GM23248 (cell line): Measurements from ENCODE around the gene MRNIP. TPM values are rescaled to one million over a fixed set of nuclear protein-coding genes. Genes with fewer than 3 reads are reported as not detected.

Experiments
- DNase-seq: peaks from one replicate; pipeline ENCODE4 v3.0.0-alpha.2; 2015
- H2AFZ ChIP-seq: fragments of 200-600 bp; sonication (generic); 2 replicates; pipeline ENCODE4 v1.6.1; 2016; ENCODE audit warnings: antibody characterized with exemption
- H3F3A ChIP-seq: fragments of 200-600 bp; sonication (generic); 2 replicates; pipeline ENCODE4 v1.6.1; 2016; ENCODE audit warnings: mild to moderate bottlenecking, antibody characterized with exemption, mixed run types; ENCODE audit not compliant: insufficient read depth
- H3K27ac ChIP-seq: fragments of 200-600 bp; sonication (generic); 2 replicates; pipeline ENCODE4 v1.5.1; 2016; ENCODE audit warnings: mild to moderate bottlenecking
- H3K27me3 ChIP-seq: fragments of 200-600 bp; sonication (generic); replicated peaks from 2 replicates; pipeline ENCODE4 v1.6.1; 2016; ENCODE audit warnings: mild to moderate bottlenecking; ENCODE audit not compliant: insufficient read depth
- H3K36me3 ChIP-seq: fragments of 200-600 bp; sonication (generic); 2 replicates; pipeline ENCODE4 v1.6.1; 2016; ENCODE audit warnings: low read depth, mild to moderate bottlenecking
- H3K4me1 ChIP-seq: fragments of 200-600 bp; sonication (generic); 2 replicates; pipeline ENCODE4 v1.6.1; 2016; ENCODE audit warnings: mild to moderate bottlenecking; ENCODE audit not compliant: insufficient read depth
- H3K4me2 ChIP-seq: fragments of 200-600 bp; sonication (generic); one replicate; pipeline ENCODE4 v1.6.1; 2016; ENCODE audit warnings: mild to moderate bottlenecking; ENCODE audit not compliant: unreplicated experiment
- H3K4me3 ChIP-seq: fragments of 200-600 bp; sonication (generic); 2 replicates; pipeline ENCODE4 v1.5.1; 2016; ENCODE audit warnings: mild to moderate bottlenecking
- H3K79me2 ChIP-seq: fragments of 200-600 bp; sonication (generic); 2 replicates; pipeline ENCODE4 v1.6.1; 2016; ENCODE audit warnings: mild to moderate bottlenecking; ENCODE audit not compliant: insufficient read depth
- H3K9ac ChIP-seq: fragments of 200-600 bp; sonication (generic); 2 replicates; pipeline ENCODE4 v1.6.1; 2016; ENCODE audit warnings: mild to moderate bottlenecking
- H3K9me2 ChIP-seq: fragments of 200-600 bp; sonication (generic); 2 replicates; pipeline ENCODE4 v1.6.1; 2016; ENCODE audit warnings: mixed run types, mild to moderate bottlenecking, moderate library complexity; ENCODE audit not compliant: insufficient read depth
- H3K9me3 ChIP-seq: fragments of 200-600 bp; sonication (generic); one replicate; pipeline ENCODE4 v1.6.1; 2017; ENCODE audit warnings: low read depth
- H4K20me1 ChIP-seq: fragments of 200-600 bp; sonication (generic); 2 replicates; pipeline ENCODE4 v1.6.0; 2016; ENCODE audit not compliant: insufficient read depth
- EZH2 ChIP-seq: fragments of 200-600 bp; sonication (generic); IDR thresholded peaks from 2 replicates; pipeline ENCODE4 v1.6.1; 2018; ENCODE audit warnings: antibody characterized with exemption, mild to moderate bottlenecking; ENCODE audit not compliant: insufficient read depth, poor library complexity, severe bottlenecking
- EZH2phosphoT487 ChIP-seq: fragments of 200-600 bp; sonication (generic); IDR thresholded peaks from 2 replicates; pipeline ENCODE4 v1.6.1; 2018; ENCODE audit warnings: antibody characterized with exemption, moderate library complexity, mild to moderate bottlenecking, low read depth; ENCODE audit not compliant: insufficient read depth
- WGBS, 2 experiments: methylation state at CpG; one replicate each; pipeline ENCODE4 v1.1.6; 2015 to 2017; ENCODE audit warnings: low lambda C conversion rate in 2 of 2, low coverage in 1 of 2; ENCODE audit errors: missing lambda C conversion rate in 2 of 2; 5-methylcytosine and 5-hydroxymethylcytosine counted together
- in situ Hi-C: fragments of 300-500 bp; cut with MboI; formaldehyde crosslinking; loops from 2 replicates; pipeline ENCODE4 v1.15.0; 2020
- polyA plus RNA-seq: library from polyadenylated mRNA; unstranded; fragments of >200 nt; fragmentation: Nextera tagmentation; extraction: Ambion mirVana; gene quantifications from 2 replicates; pipeline ENCODE4 v1.2.1, GENCODE V29; 2016
- total RNA-seq: library from RNA; depleted of rRNA; stranded (reverse); fragments of >200 nt; shearing (Covaris generic); gene quantifications from 2 replicates; pipeline ENCODE4 v1.2.3, GENCODE V29; 2014

Gene MRNIP
- total and polyA plus RNA-seq, 2 experiments from 2014 or later: 14.1 to 17.3 TPM

DNA sequence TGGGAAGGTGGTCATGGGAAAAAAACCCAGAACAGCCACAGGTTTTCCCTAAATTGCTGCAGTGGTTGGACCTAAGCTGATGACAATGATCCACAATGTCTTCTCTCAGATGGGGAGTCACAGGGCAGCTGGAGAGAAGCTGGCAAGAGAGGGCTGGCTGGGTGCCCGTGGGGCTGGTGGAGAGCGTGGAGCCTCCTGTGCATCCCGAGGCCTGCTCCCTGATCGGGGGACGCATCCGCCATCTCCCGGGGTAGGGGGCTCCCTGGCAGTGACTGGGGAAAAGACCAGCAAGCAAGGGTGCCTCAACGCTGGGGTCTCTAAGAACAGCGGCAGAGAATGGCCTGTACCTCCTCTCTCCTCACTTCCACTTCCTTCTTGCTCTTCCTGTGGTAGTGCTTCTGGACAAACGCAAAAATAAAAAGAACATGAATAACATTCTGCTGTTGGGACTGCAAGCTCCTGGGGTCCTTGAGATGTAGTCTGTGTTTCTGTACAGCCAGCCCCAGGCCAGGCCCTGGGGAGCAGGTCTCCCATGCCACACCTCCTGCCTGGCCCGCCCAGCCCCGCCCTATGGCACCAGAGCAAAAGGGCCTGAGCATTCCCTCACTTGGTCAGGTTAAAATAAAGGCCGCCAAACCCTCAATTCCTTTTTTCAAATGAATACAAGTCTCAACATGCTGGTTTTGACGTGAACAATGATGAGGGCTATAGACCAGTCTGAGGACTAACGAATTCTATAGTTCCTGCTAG lies 7.0 kb upstream of the MRNIP start:
- no peaks in the 10 kb centered on the region for H3K27me3 ChIP-seq
- no peaks in the 10 kb centered on the region for H3K9me2 ChIP-seq
- H3K27ac ChIP-seq: no peak overlapping the region
- H3K4me3 ChIP-seq: no peak overlapping the region
- no peak for TF ChIP-seq EZH2
- TF ChIP-seq EZH2phosphoT487: no peak
- WGBS, 2 experiments: 90 to 94% methylated on average over 12 to 15 of the region's 15 CpGs
- peaks cover 16% of the 10 kb centered on the region for H3F3A ChIP-seq
- no peak overlapping the region for H2AFZ ChIP-seq
- H3K9me3 ChIP-seq: no peaks in the 10 kb centered on the region
- H3K4me1 ChIP-seq: no peaks in the 10 kb centered on the region
- DNase-seq: no peak
- H3K4me2 ChIP-seq: no peak overlapping the region
- no peak overlapping the region for H3K9ac ChIP-seq
- H3K36me3 ChIP-seq: peaks cover 3% of the 10 kb centered on the region; the same call in 1 of the 2 replicates
- no peaks in the 10 kb centered on the region for H4K20me1 ChIP-seq
- H3K79me2 ChIP-seq: no peaks in the 10 kb centered on the region
- in situ Hi-C loops: no loop called here

DNA sequence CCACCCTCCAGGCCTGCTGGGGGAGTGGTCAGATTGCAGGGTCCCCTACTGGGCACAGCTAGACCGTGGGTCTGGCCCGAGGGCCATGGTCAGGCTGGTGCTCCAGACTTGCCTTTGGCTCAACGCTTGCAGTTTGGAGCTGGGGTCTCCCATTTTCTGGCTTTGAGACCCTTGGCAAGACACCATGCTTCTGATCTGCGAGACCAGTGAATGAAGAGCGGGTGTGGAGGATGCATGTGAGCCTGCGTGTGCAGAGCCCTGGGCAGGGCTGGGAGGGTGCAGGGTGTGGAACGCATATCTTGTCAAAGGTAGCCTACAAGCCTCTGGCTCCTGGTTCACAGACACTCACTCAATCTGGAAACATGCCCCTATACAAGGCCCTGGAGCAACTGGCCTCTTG lies 6.1 kb upstream of the MRNIP start:
- Histone ChIP-seq H3K9ac (no peak overlapping the region), H3K79me2 (no peaks in the 10 kb centered on the region), H3K27me3 (no peaks in the 10 kb centered on the region), H3K27ac (no peak overlapping the region), H3K4me2 (no peak overlapping the region), H3K36me3 (peaks cover 3% of the 10 kb centered on the region; the same call in 1 of the 2 replicates), H3K9me3 (no peaks in the 10 kb centered on the region), H3K4me1 (peaks cover 8% of the 10 kb centered on the region; the same call in 1 of the 2 replicates), H3F3A (peaks cover 26% of the 10 kb centered on the region), H4K20me1 (no peaks in the 10 kb centered on the region), H3K9me2 (no peaks in the 10 kb centered on the region), H3K4me3 (no peak overlapping the region), H2AFZ (no peak overlapping the region)
- TF ChIP-seq EZH2 (no peak), EZH2phosphoT487 (no peak)
- DNase-seq: no peak
- in situ Hi-C loops: no loop called here
- WGBS, 2 experiments: 97 to 99% methylated on average over 7 of the region's 7 CpGs

DNA sequence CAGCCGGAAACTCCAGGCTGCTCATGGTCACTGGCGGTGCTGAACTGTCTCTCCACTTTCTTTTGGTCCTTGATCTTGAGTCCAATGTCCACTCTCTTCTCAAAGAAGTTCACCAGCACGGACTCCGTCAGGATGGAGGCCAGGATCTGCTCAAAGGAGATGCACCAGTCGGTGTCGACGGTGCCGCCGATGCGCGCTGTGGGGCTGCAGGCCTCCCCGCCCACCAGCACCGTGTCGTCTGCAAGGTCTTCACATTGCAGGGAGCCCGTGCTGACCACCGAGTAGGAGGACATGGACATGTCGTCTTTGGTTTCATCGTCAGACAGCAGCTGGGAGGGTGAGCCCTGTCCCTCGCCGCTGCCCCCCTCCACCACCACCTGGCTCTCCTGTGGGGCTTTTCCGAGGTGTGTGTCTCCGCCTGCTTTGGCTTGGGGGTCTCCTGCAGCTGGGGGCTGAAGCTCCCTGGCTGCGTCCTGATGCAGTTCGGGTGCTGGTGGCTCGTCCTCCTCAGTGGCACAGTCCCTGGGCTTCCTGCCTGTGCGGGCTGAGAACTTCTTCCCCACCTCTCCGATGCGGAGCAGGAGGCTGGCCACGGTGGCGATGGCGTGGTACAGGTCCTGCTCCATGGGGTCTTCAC lies 5.0 kb upstream of the MRNIP start:
- Histone ChIP-seq H3K79me2 (no peaks in the 10 kb centered on the region), H3K4me1 (peaks cover 9% of the 10 kb centered on the region; the same call in 1 of the 2 replicates), H3F3A (peaks cover 29% of the 10 kb centered on the region), H4K20me1 (no peaks in the 10 kb centered on the region), H3K9me3 (no peaks in the 10 kb centered on the region), H2AFZ (no peak overlapping the region), H3K27ac (no peak overlapping the region), H3K9me2 (no peaks in the 10 kb centered on the region), H3K36me3 (peaks cover 1% of the 10 kb centered on the region; the same call in 1 of the 2 replicates), H3K4me3 (no peak overlapping the region), H3K27me3 (no peaks in the 10 kb centered on the region), H3K9ac (no peak overlapping the region), H3K4me2 (no peak overlapping the region)
- in situ Hi-C loops: no loop called here
- 97 to 98% methylated on average over 31 of the region's 31 CpGs for WGBS, 2 experiments
- no peak for TF ChIP-seq EZH2
- no peak for TF ChIP-seq EZH2phosphoT487
- DNase-seq: no peak

DNA sequence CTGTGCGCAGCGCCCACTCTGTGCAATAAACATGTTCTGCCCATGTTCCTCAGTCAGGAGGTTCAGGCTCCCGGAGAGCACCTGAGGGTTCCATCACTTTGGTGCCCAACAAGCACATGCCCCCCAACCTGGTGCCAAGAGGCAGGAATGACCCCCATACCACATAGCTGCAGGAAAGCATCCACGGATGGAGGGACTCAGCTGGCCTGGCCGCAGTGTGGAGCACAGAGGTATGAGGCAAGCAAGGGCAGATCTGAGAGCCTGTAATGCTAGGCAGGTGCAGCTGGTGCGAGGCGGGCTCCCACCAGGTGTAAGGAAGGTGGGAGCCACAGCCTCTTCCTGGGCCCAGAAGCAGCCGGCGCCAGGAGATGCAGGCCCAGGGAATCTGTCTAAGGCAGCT lies 4.3 kb upstream of the MRNIP start:
- H3K36me3 ChIP-seq: no peaks in the 10 kb centered on the region

More for the DNA sequence above, 4.3 kb upstream of the MRNIP start:
- Histone ChIP-seq H3K9me3 (no peaks in the 10 kb centered on the region), H3K4me3 (no peak overlapping the region), H3K4me1 (peaks cover 9% of the 10 kb centered on the region; the same call in 1 of the 2 replicates), H3K9ac (no peak overlapping the region), H3K79me2 (peaks cover 3% of the 10 kb centered on the region), H3K27ac (no peak overlapping the region), H3K4me2 (no peak overlapping the region), H3K9me2 (no peaks in the 10 kb centered on the region), H4K20me1 (no peaks in the 10 kb centered on the region), H3K27me3 (no peaks in the 10 kb centered on the region), H3F3A (peaks cover 29% of the 10 kb centered on the region), H2AFZ (no peak overlapping the region)
- 92 to 96% methylated on average over 9 of the region's 9 CpGs for WGBS, 2 experiments
- in situ Hi-C loops: no loop called here
- DNase-seq: no peak
- TF ChIP-seq EZH2phosphoT487: no peak
- TF ChIP-seq EZH2: no peak
